Thyroid gland (tissue), 4 donors: ENCODE results near the gene TENM3.

Experiments
- CTCF ChIP-seq, 6 experiments: fragments of 200-600 bp in 3 of 6; fragments of 450-650 bp in 3 of 6; sonication (generic) in 3 of 6; IDR thresholded peaks; one replicate each; pipeline ENCODE4 v1.5.1; 2016 to 2019; ENCODE audit warnings: antibody characterized with exemption in 6 of 6, mild to moderate bottlenecking in 2 of 6, inconsistent platforms in 1 of 6, moderate library complexity in 1 of 6
- POLR2A ChIP-seq, 2 donors: fragments of 450-650 bp; IDR thresholded peaks; one replicate each; pipeline ENCODE4 v1.6.1; 2017; ENCODE audit warnings: antibody characterized with exemption in 2 of 2, mild to moderate bottlenecking in 2 of 2, moderate library complexity in 1 of 2

DNA sequence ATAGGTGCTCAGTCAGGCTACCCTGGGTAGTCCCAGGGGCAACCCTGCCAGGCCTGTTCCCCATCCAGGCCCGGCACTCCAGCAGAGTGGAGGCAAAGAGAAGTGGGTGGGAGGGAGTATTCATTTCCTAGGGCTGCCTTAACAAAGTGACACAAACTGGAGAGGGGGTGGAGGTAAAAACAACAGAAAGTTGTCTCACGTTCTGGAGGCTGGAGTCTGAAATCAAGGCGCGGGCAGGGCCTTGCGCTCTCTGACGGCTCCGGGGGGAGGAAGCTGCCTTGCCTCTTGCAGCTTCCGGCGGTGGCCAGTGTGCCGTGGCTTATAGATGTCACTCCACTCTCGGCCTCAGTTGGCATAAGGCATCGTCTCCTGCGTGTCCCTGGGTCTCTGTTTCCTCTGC is 583.2 kb downstream of the TENM3 start:
- TF ChIP-seq CTCF (IDR thresholded peaks at IDR 0.05): no peak
- TF ChIP-seq POLR2A (IDR thresholded peaks at IDR 0.05): no peak
